ENCODE results near the gene CIT. TPM values are rescaled to one million over a fixed set of nuclear protein-coding genes. Genes with fewer than 3 reads are reported as not detected.
"Not testable (repeated sequence)": the region's sequence is repeated elsewhere in the genome, so short reads cannot be mapped to it uniquely, and the experiment has no call there.

CIT gene
- total and polyA plus RNA-seq, 10 of the 15 experiments (the other 5 are each of a cell fraction or from before 2014, with no cell fraction given) = 1.0 to 38.2 (median 14.9) TPM

- Histone ChIP-seq H3K4me3 (no peak overlapping the region), H3K27me3 (replicated peaks in 1 of 2; ENCODE audit: control insufficient read depth in 2 of 2, insufficient read depth in 2 of 2, low read length in 1 of 2) (no peaks in the 10 kb centered on the region), H3K9me3 (replicated peaks; ENCODE audit: control insufficient read depth, insufficient read depth, low read length) (no peaks in the 10 kb centered on the region), H3K9ac (ENCODE audit: control insufficient read depth, insufficient read depth, low read length) (no peak overlapping the region), H3K4me1 (ENCODE audit: control insufficient read depth, insufficient read depth, low read length) (no peaks in the 10 kb centered on the region), H3K36me3 (ENCODE audit: control insufficient read depth in 2 of 2, insufficient read depth in 2 of 2, low read length in 1 of 2) (no peaks in the 10 kb centered on the region), H4K20me1 (ENCODE audit: control insufficient read depth, insufficient read depth) (no peaks in the 10 kb centered on the region), H2AFZ (ENCODE audit: control insufficient read depth, low read depth, low read length) (no peak overlapping the region), H3K27ac (ENCODE audit: control insufficient read depth, insufficient read depth) (no peak overlapping the region), H3K79me2 (ENCODE audit: control insufficient read depth, insufficient read depth, low read length) (no peaks in the 10 kb centered on the region), H3K4me2 (ENCODE audit: control insufficient read depth, insufficient read depth) (no peak overlapping the region)
- WGBS (ENCODE audit: insufficient coverage, insufficient replicate concordance, low lambda C conversion rate, missing lambda C conversion rate) = 26% methylated on average over 3 of the region's 3 CpGs
- CTCF ChIA-PET = no interaction called here
- BruUV-seq (replicated peaks) = no TSS peak
- FAIRE-seq = no peak
- POLR2A ChIA-PET = interaction anchor here (0.9 kb wide), 1 partner anchor 9 kb away, joined by 4 read pairs; no protein-coding TSS in a partner anchor
- RAD21 ChIA-PET (ENCODE audit: unreplicated experiment) = no interaction called here
- no peak for ATAC-seq
- no peak for DNase-seq (ENCODE audit: low read depth, low spot score)
- TF ChIP-seq ZNF207 (IDR thresholded peaks at IDR 0.05; ENCODE audit: borderline replicate concordance) = no peak
- TF ChIP-seq MYB (IDR thresholded peaks at IDR 0.05; ENCODE audit: borderline replicate concordance, low read depth, low read length) = no peak
- TF ChIP-seq STAT3 (IDR thresholded peaks at IDR 0.05; ENCODE audit: low read depth, low read length) = no peak
- TF ChIP-seq, protein P1, sequence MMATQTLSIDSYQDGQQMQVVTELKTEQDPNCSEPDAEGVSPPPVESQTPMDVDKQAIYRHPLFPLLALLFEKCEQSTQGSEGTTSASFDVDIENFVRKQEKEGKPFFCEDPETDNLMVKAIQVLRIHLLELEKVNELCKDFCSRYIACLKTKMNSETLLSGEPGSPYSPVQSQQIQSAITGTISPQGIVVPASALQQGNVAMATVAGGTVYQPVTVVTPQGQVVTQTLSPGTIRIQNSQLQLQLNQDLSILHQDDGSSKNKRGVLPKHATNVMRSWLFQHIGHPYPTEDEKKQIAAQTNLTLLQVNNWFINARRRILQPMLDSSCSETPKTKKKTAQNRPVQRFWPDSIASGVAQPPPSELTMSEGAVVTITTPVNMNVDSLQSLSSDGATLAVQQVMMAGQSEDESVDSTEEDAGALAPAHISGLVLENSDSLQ (IDR thresholded peaks at IDR 0.05) = no peak
- no peak for TF ChIP-seq ESRRA (IDR thresholded peaks at IDR 0.05; ENCODE audit: low read length)
- no peak for TF ChIP-seq ATF7 (IDR thresholded peaks at IDR 0.05; ENCODE audit: low read depth)
- TF ChIP-seq, protein P2, sequence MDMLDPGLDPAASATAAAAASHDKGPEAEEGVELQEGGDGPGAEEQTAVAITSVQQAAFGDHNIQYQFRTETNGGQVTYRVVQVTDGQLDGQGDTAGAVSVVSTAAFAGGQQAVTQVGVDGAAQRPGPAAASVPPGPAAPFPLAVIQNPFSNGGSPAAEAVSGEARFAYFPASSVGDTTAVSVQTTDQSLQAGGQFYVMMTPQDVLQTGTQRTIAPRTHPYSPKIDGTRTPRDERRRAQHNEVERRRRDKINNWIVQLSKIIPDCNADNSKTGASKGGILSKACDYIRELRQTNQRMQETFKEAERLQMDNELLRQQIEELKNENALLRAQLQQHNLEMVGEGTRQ (IDR thresholded peaks at IDR 0.05; ENCODE audit: borderline replicate concordance, low read depth, low read length) = no peak
- TF ChIP-seq RB1 (IDR thresholded peaks at IDR 0.05; ENCODE audit: borderline replicate concordance) = no peak
- no peak for TF ChIP-seq DPF2 (IDR thresholded peaks at IDR 0.05)
- no peak for TF ChIP-seq BHLHE40 (IDR thresholded peaks at IDR 0.05; ENCODE audit: borderline replicate concordance in 1 of 2, low read depth in 2 of 2, low read length in 1 of 2)
- TF ChIP-seq RUNX3 (IDR thresholded peaks at IDR 0.05; ENCODE audit: low read length) = no peak
- SMC1A ChIA-PET (ENCODE audit: uncharacterized antibody, unreplicated experiment) = no interaction called here
- intact Hi-C loops (cut with micrococcal nuclease; ENCODE audit: unreplicated experiment) = no loop called here
- in situ Hi-C loops (cut with MboI) = no loop called here
These were observed 8.4 kb upstream of the CIT start for GRCh38 chr12:119885549-119885948.

DNA sequence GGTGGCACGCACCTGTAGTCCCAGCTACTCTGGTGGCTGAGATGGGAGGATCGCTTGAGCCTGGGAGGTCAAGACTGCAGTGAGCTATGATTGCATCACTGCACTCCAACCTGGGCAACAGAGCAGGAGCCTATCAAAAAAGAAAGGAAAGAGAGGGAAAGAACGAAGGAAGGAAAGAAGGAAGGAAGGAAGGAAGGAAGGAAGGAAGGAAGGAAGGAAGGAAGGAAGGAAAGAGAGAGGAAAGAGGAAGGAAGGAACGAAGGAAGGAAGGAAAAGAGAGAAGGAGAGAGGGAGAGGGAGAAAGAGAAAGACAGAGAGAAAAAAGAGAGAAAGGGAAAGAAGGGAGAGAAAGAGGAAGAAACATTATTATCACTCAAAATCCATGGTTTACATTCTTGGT is 6.7 kb upstream of the CIT start:
- CTCF ChIA-PET, FAIRE-seq: not testable (repeated sequence)
- WGBS (ENCODE audit: insufficient coverage, insufficient replicate concordance, low lambda C conversion rate, missing lambda C conversion rate) = 45% methylated on average over 4 of the region's 4 CpGs

More for the DNA sequence above, 6.7 kb upstream of the CIT start:
- SMC1A ChIA-PET (ENCODE audit: uncharacterized antibody, unreplicated experiment); H3K9me3 ChIP-seq (replicated peaks; ENCODE audit: control insufficient read depth, insufficient read depth, low read length); H3K27me3 ChIP-seq (replicated peaks in 1 of 2; ENCODE audit: control insufficient read depth in 2 of 2, insufficient read depth in 2 of 2, low read length in 1 of 2); intact Hi-C loops (cut with micrococcal nuclease; ENCODE audit: unreplicated experiment); POLR2A ChIA-PET; ATAC-seq; H4K20me1 ChIP-seq (ENCODE audit: control insufficient read depth, insufficient read depth); H3K4me2 ChIP-seq (ENCODE audit: control insufficient read depth, insufficient read depth); H3K4me3 ChIP-seq; BruUV-seq (replicated peaks); H2AFZ ChIP-seq (ENCODE audit: control insufficient read depth, low read depth, low read length); H3K27ac ChIP-seq (ENCODE audit: control insufficient read depth, insufficient read depth); RAD21 ChIA-PET (ENCODE audit: unreplicated experiment); in situ Hi-C loops (cut with MboI); H3K4me1 ChIP-seq (ENCODE audit: control insufficient read depth, insufficient read depth, low read length); H3K9ac ChIP-seq (ENCODE audit: control insufficient read depth, insufficient read depth, low read length); DNase-seq (ENCODE audit: low read depth, low spot score); H3K79me2 ChIP-seq (ENCODE audit: control insufficient read depth, insufficient read depth, low read length); H3K36me3 ChIP-seq (ENCODE audit: control insufficient read depth in 2 of 2, insufficient read depth in 2 of 2, low read length in 1 of 2): not testable (repeated sequence)
